Activated naive CD4-positive, alpha-beta T cell treated with anti-CD3 and anti-CD28 coated beads, Interleukin-2, amount 50 U/mL, for 24 hours (primary cell): Measurements from ENCODE around the gene TK1.
A peak's percentile ranks its signal among the peaks of the same experiment; 100 is the strongest.

Source experiments
- H3K27ac Mint-ChIP-seq: one replicate; pipeline ENCODE4 v1.8.0; 2021; ENCODE audit warnings: mild to moderate bottlenecking, mixed read lengths
- H3K27me3 Mint-ChIP-seq: one replicate; pipeline ENCODE4 v1.8.0; 2021; ENCODE audit warnings: mixed read lengths
- H3K36me3 Mint-ChIP-seq: one replicate; pipeline ENCODE4 v1.8.0; 2021; ENCODE audit warnings: mixed read lengths
- H3K4me1 Mint-ChIP-seq: one replicate; pipeline ENCODE4 v1.8.0; 2021; ENCODE audit warnings: mixed read lengths
- H3K4me3 Mint-ChIP-seq: one replicate; pipeline ENCODE4 v1.8.0; 2021; ENCODE audit warnings: mild to moderate bottlenecking, mixed read lengths
- H3K9me3 Mint-ChIP-seq: one replicate; pipeline ENCODE4 v1.8.0; 2021; ENCODE audit warnings: mixed read lengths

TK1 gene

DNA sequence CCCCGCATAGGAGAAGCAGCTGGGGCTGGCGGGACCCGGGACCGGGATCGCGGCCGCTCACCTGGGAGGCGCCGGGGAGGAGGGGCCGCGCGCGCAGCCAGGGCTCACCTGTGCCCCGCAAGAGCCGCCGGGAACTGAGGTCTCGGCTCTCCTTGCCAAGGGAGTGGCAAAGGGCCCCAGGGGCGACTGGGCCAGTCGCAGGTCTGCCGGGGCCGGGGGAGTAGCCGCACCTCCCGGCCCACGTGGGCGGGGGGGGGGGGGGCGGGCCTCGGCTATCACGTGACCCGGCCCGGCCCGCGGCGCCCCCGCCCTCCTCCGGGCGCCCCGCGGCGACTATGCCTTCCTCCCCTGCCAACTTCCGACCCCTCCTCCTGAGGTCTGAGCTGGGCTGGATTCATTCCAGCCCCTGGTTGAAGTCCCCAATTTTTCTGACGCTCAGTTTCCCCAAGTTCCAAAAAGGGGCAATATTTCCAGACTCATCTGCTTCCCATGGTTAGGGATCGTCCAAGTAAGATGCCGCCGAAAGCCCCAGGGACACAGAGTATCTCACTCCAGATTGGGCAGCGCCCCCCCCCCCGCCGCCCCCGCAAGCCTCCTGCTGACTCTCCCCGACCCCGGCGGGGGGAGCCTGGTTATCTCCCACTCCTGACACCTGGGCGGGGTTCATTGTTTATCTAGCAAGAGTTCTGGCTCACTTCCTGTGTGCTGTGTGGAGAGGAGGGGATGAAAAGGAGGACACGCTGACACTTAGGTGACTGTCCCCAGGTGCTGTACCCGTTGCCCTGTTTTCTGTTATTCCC lies 58.1 kb downstream of the TK1 start, which contains the start of gene TMC6:
TMC6 (minus strand) TSS at position 205 of the 800 bp plus-strand sequence. CDS start 1,923 bp downstream, outside the sequence.
- Mint-ChIP-seq H3K27me3 (no peaks in the 10 kb centered on the region), H3K36me3 (peaks cover 2% of the 10 kb centered on the region), H3K27ac (peak within 1 kb of the TSS; percentile 96), H3K9me3 (no peaks in the 10 kb centered on the region), H3K4me3 (peak within 1 kb of the TSS; percentile 92), H3K4me1 (peaks cover 68% of the 10 kb centered on the region)

DNA sequence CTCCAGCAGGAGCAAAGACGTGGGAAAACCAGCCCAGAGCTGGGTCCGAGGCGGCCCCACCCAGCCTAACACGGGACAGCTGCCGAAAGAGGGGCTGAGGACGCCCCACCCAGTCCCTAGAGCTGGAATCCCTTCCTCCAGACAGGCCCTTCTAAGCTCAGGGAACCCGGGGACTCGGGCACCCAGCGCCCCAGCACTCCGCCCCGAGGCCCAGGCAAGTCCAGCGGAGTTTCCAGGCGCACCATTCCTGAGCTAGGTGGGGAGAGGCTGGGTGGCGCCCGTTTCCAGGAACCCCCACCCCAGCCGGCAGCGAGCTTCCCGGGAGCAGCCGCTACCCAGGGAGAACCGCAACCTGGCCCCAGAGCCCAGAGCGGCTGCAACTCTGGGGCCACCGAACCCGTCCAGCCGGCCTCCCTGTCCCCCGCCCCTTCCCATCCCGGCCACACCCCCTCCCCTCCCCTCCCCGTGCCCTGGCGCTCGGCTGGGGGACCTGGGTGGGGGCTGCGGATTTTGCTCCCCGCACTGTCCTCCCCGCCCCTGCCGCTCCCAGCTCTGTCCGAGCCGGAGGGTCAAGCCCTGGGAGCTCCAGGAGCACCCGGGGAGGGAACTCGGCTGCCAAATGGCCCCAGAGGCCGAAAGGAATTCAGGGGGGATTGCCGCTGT lies 58.8 kb downstream of the TK1 start:
- H3K4me3 Mint-ChIP-seq, result peak overlapping the region; percentile 89
- peaks cover 68% of the 10 kb centered on the region for H3K4me1 Mint-ChIP-seq
- no peaks in the 10 kb centered on the region for H3K9me3 Mint-ChIP-seq
- no peaks in the 10 kb centered on the region for H3K27me3 Mint-ChIP-seq
- peak overlapping the region; percentile 46 for H3K27ac Mint-ChIP-seq
- H3K36me3 Mint-ChIP-seq, result peaks cover 8% of the 10 kb centered on the region

DNA sequence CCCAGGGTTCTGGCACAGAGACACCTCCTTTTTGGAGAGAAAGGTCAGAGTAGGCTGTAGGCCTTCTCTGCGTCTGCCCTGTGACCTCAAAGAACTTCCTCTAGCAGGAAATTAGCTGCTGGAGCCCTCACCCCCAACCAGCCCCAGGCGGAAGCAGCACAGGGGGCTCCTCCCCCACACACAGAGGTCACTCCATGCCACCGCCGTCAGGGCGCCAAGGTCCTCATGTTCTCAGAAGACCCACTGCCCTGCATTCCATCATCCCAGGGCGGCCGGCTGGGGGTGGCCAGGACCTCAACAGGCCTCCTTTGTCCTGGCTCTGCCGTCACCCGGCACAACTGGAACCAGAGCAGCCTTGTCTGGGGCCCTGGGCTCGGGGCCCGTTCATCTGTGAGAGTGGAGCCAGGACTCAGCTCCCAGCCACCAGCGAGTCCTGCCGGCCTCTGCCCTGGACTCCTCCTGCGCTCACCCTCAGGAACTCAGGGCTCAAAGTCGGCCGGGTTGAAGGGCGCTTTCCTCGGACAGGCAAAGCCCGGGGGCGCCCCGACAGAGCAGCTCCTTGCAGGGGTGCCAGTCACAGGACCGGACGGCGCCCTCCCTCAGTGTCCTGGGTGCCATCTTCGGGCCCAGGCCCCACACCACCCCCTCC lies 59.5 kb downstream of the TK1 start:
- Mint-ChIP-seq H3K4me1 (peaks cover 69% of the 10 kb centered on the region), H3K36me3 (peaks cover 10% of the 10 kb centered on the region), H3K4me3 (peak overlapping the region; percentile 89), H3K27me3 (no peaks in the 10 kb centered on the region), H3K9me3 (no peaks in the 10 kb centered on the region), H3K27ac (peak overlapping the region; percentile 46)

DNA sequence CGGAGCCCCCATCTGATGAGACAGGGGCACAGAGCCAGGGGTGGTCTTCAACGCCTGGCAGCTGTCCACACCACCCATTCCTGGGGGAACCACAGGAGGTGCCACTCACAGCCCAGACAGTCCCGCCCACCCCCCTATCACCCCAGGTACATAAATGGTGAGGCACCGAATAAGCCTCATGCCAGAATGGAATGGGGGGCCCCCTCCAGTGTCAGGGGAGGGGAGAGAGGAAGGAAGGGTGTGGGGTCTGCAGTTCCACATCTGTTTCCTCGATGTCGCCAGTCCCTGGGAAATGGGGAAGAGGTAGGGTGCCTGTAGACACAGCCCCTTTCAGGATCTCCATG lies 60.0 kb downstream of the TK1 start:
- Mint-ChIP-seq H3K36me3 (peaks cover 10% of the 10 kb centered on the region), H3K27ac (peak overlapping the region; percentile 23), H3K9me3 (no peaks in the 10 kb centered on the region), H3K4me3 (peak overlapping the region; percentile 89), H3K27me3 (no peaks in the 10 kb centered on the region), H3K4me1 (peaks cover 74% of the 10 kb centered on the region)

- Mint-ChIP-seq H3K4me1 (peaks cover 81% of the 10 kb centered on the region), H3K4me3 (peak overlapping the region; percentile 89), H3K27ac (peak overlapping the region; percentile 57)
Measured at GRCh38 chr17:78125976-78126894, 60.6 kb downstream of the TK1 start.

DNA sequence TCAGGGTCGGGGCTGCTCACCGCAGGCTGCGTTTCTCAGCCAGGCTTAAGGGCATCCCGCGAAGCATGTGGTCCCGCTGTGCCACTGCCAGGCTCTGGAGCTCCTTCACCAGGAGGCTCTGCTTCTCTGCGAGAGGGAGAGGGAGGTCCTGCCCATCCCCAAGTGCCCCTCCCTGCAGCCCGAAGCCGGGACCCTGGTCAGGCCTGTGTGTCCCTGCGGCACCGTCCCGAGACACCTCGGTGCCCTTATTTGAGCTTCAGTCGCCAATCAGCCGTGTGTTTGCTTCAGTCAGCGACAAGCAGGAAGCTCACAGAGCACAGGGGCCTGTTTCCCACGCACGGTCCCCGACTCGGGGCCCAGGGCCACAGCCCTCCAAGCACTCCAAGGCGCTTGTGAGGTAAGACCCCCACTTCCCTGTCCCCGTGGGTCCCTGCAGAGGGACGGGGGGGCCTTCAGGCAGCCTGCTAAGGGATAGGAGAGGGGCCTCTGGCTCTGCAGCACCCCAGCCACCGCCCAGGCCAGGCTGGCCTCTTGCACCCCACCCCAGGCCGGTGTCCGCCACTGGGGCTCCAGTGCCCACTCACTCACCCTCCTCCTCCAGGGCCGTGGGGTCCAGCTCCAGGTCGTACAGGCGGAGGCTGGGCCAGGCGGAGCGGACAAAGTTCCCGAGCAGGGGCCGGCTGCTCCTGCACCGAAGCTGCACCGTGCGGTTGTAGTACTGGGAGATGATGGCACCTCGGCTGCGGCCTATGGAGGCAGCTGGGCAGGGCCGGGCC lies 61.5 kb downstream of the TK1 start:
- H3K27ac Mint-ChIP-seq, result peak overlapping the region; percentile 35
- no peaks in the 10 kb centered on the region for H3K9me3 Mint-ChIP-seq
- peaks cover 81% of the 10 kb centered on the region for H3K4me1 Mint-ChIP-seq
- H3K4me3 Mint-ChIP-seq, result peak overlapping the region; percentile 72
- H3K36me3 Mint-ChIP-seq, result peaks cover 10% of the 10 kb centered on the region
- no peaks in the 10 kb centered on the region for H3K27me3 Mint-ChIP-seq

More at GRCh38 chr17:78125976-78126894, 60.6 kb downstream of the TK1 start:
- Mint-ChIP-seq H3K27me3 (no peaks in the 10 kb centered on the region), H3K9me3 (no peaks in the 10 kb centered on the region), H3K36me3 (peaks cover 10% of the 10 kb centered on the region)

GRCh38 chr17:78124836-78125137 lies 62.1 kb downstream of the TK1 start:
- Mint-ChIP-seq H3K27ac (peak overlapping the region; percentile 12), H3K27me3 (no peaks in the 10 kb centered on the region), H3K4me3 (peak overlapping the region; percentile 72), H3K9me3 (no peaks in the 10 kb centered on the region), H3K36me3 (peaks cover 10% of the 10 kb centered on the region), H3K4me1 (peaks cover 78% of the 10 kb centered on the region)
